HG02798 (cell line): ENCODE measurements around the gene TUBB4A.
"Not testable (repeated sequence)": the region's sequence is repeated elsewhere in the genome, so short reads cannot be mapped to it uniquely, and the experiment has no call there.

Source experiments
- ATAC-seq: cut with Tn5 transposase; IDR thresholded peaks from one replicate; pipeline ENCODE4 v1.9.1; 2021; ENCODE audit warnings: mild to moderate bottlenecking; ENCODE audit not compliant: unreplicated experiment, poor library complexity

Gene TUBB4A

GRCh38 chr19:6501740-6502648, at the start of gene TUBB4A:
Gene TUBB4A (minus strand): TSS chr19:6502309. CDS start chr19:6502212, 97 bp downstream.
- no peak for ATAC-seq

- no peak for ATAC-seq
Observed at GRCh38 chr19:6551091-6551490, 49.0 kb upstream of the TUBB4A start.

- ATAC-seq = not testable (repeated sequence)
Observed at GRCh38 chr19:6550679-6551078, 48.6 kb upstream of the TUBB4A start.

GRCh38 chr19:6543866-6544347, 41.8 kb upstream of the TUBB4A start:
- no peak for ATAC-seq

- ATAC-seq = no peak
Observed at GRCh38 chr19:6540918-6541689, 39.0 kb upstream of the TUBB4A start.

- no peak for ATAC-seq
Observed at GRCh38 chr19:6539514-6539913, 37.4 kb upstream of the TUBB4A start.

GRCh38 chr19:6535558-6536137, 33.5 kb upstream of the TUBB4A start:
- no peak for ATAC-seq

- ATAC-seq = no peak
Observed at GRCh38 chr19:6534451-6535093, 32.5 kb upstream of the TUBB4A start.

- no peak for ATAC-seq
Observed at GRCh38 chr19:6533746-6534418, 31.8 kb upstream of the TUBB4A start.

- no peak for ATAC-seq
Observed at GRCh38 chr19:6533000-6533328, 30.9 kb upstream of the TUBB4A start.

- no peak for ATAC-seq
Observed at GRCh38 chr19:6532244-6532999, 30.3 kb upstream of the TUBB4A start.

GRCh38 chr19:6531956-6532243, 29.8 kb upstream of the TUBB4A start:
- no peak for ATAC-seq

GRCh38 chr19:6531163-6531955, 29.2 kb upstream of the TUBB4A start:
- ATAC-seq = no peak

- ATAC-seq = peak; percentile 49
Observed at GRCh38 chr19:6530386-6531162, 28.5 kb upstream of the TUBB4A start, which contains the start of gene TNFSF9. Gene TNFSF9 (plus strand): TSS chr19:6531026. CDS start chr19:6531037, 11 bp downstream.

GRCh38 chr19:6529937-6530385, 27.9 kb upstream of the TUBB4A start:
- ATAC-seq = no peak

GRCh38 chr19:6529351-6529750, 27.2 kb upstream of the TUBB4A start:
- ATAC-seq = no peak

GRCh38 chr19:6528544-6529121, 26.5 kb upstream of the TUBB4A start:
- ATAC-seq = no peak
